Measurements from ENCODE around the gene SCARB1.

The SCARB1 gene

GRCh38 chr12:124812979-124813378 lies 50.7 kb downstream of the SCARB1 start:
- DNase-seq (ENCODE audit: low spot score) = no peak
- in situ Hi-C loops (cut with MboI; ENCODE audit: low sequenced_read_pairs, unreplicated experiment) = no loop called here
- no peak for TF ChIP-seq CTCF (IDR thresholded peaks at IDR 0.05; ENCODE audit: borderline replicate concordance, control extremely low read depth, extremely low read depth, insufficient read depth, missing control alignments)

- no peak for TF ChIP-seq CTCF (IDR thresholded peaks at IDR 0.05; ENCODE audit: borderline replicate concordance, control extremely low read depth, extremely low read depth, insufficient read depth, missing control alignments)
- in situ Hi-C loops (cut with MboI; ENCODE audit: low sequenced_read_pairs, unreplicated experiment) = no loop called here
- no peak for DNase-seq (ENCODE audit: low spot score)
These were observed 51.3 kb downstream of the SCARB1 start for GRCh38 chr12:124812356-124812755.

GRCh38 chr12:124811633-124812032 lies 52.0 kb downstream of the SCARB1 start:
- in situ Hi-C loops (cut with MboI; ENCODE audit: low sequenced_read_pairs, unreplicated experiment) = no loop called here
- no peak for TF ChIP-seq CTCF (IDR thresholded peaks at IDR 0.05; ENCODE audit: borderline replicate concordance, control extremely low read depth, extremely low read depth, insufficient read depth, missing control alignments)
- DNase-seq (ENCODE audit: low spot score) = no peak

GRCh38 chr12:124809878-124810277 lies 53.8 kb downstream of the SCARB1 start:
- in situ Hi-C loops (cut with MboI; ENCODE audit: low sequenced_read_pairs, unreplicated experiment) = no loop called here
- no peak for DNase-seq (ENCODE audit: low spot score)
- TF ChIP-seq CTCF (IDR thresholded peaks at IDR 0.05; ENCODE audit: borderline replicate concordance, control extremely low read depth, extremely low read depth, insufficient read depth, missing control alignments) = no peak

GRCh38 chr12:124809391-124809790 lies 54.3 kb downstream of the SCARB1 start:
- DNase-seq (ENCODE audit: low spot score) = no peak
- in situ Hi-C loops (cut with MboI; ENCODE audit: low sequenced_read_pairs, unreplicated experiment) = no loop called here
- no peak for TF ChIP-seq CTCF (IDR thresholded peaks at IDR 0.05; ENCODE audit: borderline replicate concordance, control extremely low read depth, extremely low read depth, insufficient read depth, missing control alignments)

GRCh38 chr12:124808272-124808671 lies 55.4 kb downstream of the SCARB1 start:
- no peak for DNase-seq (ENCODE audit: low spot score)
- in situ Hi-C loops (cut with MboI; ENCODE audit: low sequenced_read_pairs, unreplicated experiment) = no loop called here
- TF ChIP-seq CTCF (IDR thresholded peaks at IDR 0.05; ENCODE audit: borderline replicate concordance, control extremely low read depth, extremely low read depth, insufficient read depth, missing control alignments) = no peak
